Thoracic aorta (tissue), 2 donors: Measurements from ENCODE around the gene FLT4. TPM values are rescaled to one million over a fixed set of nuclear protein-coding genes. Genes with fewer than 3 reads are reported as not detected.

Experiments
- ATAC-seq: fragments of 150-250 bp; one replicate; pipeline ENCODE4 v1.8.0; 2017; ENCODE audit warnings: low read depth; ENCODE audit not compliant: insufficient number of reproducible peaks, low FRiP score
- DNase-seq: peaks from one replicate; pipeline ENCODE4 v3.0.0-alpha.2; 2020; ENCODE audit warnings: low spot score
- H3K27ac ChIP-seq, 2 donors: fragments of 200-600 bp; sonication (generic); 1 replicate in 1 of 2; 2 replicates in 1 of 2; pipeline ENCODE4 v1.5.1; 2016; ENCODE audit warnings: mild to moderate bottlenecking in 2 of 2, moderate library complexity in 2 of 2
- H3K27me3 ChIP-seq: fragments of 200-600 bp; sonication (generic); replicated peaks from 2 replicates; pipeline ENCODE4 v1.6.0; 2016; ENCODE audit warnings: mild to moderate bottlenecking; ENCODE audit not compliant: insufficient read depth
- H3K36me3 ChIP-seq: fragments of 200-600 bp; sonication (generic); one replicate; pipeline ENCODE4 v1.5.1; 2016
- H3K4me1 ChIP-seq, 2 donors: fragments of 200-600 bp; sonication (generic); 1 replicate in 1 of 2; 2 replicates in 1 of 2; pipeline versions ENCODE4 v1.5.1 to v1.6.0; 2016; ENCODE audit warnings: low read depth in 2 of 2, mild to moderate bottlenecking in 1 of 2; ENCODE audit not compliant: control insufficient read depth in 1 of 2
- H3K4me3 ChIP-seq: fragments of 200-600 bp; sonication (generic); 2 replicates; pipeline ENCODE4 v1.5.1; 2016; ENCODE audit warnings: mild to moderate bottlenecking
- H3K9me3 ChIP-seq: fragments of 200-600 bp; sonication (generic); 2 replicates; pipeline ENCODE4 v1.5.1; 2016
- total RNA-seq, 2 donors: library from RNA; depleted of rRNA; stranded (reverse); fragments of >200 nt; gene quantifications; one replicate each; pipeline versions ENCODE4 v1.1.0 to v1.2.3, GENCODE V29; 2016
- TF ChIP-seq, protein P1 (sequence below): fragments of 200-600 bp; sonication (generic); IDR thresholded peaks from one replicate; pipeline ENCODE4 v1.5.1; 2019; ENCODE audit warnings: antibody characterized with exemption

FLT4 gene
- total RNA-seq, 2 donors from 2014 or later: 4.8 to 10.8 TPM

DNA sequence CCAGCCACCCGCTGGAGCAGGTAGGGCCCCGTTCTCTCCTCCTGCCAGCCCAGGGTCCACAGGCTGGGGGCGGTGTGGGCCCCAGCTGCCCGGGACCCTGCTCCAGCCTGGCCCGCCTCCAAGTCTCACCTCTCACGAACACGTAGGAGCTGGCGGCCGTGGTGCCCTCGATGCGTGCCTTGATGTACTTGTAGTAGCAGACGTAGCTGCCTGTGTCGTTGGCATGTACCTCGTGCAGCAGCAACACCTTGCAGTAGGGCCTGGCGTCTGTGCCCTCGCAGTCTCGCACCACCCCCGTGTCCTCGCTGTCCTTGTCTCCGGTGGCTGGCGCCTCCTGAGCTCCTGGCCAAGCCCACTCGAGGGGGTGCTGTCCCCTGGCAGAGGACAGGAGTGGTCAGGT lies 19.0 kb downstream of the FLT4 start:
- H3K4me1 ChIP-seq: no peaks in the 10 kb centered on the region
- no peak for DNase-seq

DNA sequence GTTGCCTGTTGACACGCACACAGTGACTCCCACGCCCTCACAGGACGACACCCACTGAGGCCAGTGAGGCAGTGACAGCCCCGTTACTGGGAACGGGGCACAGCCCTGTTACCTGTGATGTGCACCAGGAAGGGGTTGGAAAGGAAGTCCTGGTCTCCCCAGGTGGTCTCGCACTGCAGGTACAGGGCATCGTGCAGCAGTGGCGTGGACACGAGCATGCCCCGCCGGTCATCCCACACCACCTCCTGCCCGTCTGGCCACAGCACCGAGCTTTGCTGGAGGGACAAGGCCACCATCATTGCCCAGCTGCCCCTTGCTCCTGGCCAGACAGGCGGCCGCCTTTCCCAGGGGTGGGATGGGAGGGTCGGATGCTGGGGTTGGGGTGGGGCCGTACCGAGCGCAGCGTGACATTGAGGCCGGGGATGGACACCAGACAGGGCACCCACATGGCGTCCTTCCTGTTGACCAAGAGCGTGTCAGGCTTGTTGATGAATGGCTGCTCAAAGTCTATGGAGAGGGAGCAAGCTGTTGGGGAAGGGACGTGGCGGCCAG lies 19.5 kb downstream of the FLT4 start:
- DNase-seq: no peak

More for the DNA sequence above, 19.0 kb downstream of the FLT4 start:
- Histone ChIP-seq H3K9me3 (no peaks in the 10 kb centered on the region), H3K4me3 (no peak overlapping the region), H3K36me3 (no peaks in the 10 kb centered on the region), H3K27me3 (no peaks in the 10 kb centered on the region), H3K27ac (no peak overlapping the region)
- no peak for ATAC-seq
- TF ChIP-seq, protein P1, sequence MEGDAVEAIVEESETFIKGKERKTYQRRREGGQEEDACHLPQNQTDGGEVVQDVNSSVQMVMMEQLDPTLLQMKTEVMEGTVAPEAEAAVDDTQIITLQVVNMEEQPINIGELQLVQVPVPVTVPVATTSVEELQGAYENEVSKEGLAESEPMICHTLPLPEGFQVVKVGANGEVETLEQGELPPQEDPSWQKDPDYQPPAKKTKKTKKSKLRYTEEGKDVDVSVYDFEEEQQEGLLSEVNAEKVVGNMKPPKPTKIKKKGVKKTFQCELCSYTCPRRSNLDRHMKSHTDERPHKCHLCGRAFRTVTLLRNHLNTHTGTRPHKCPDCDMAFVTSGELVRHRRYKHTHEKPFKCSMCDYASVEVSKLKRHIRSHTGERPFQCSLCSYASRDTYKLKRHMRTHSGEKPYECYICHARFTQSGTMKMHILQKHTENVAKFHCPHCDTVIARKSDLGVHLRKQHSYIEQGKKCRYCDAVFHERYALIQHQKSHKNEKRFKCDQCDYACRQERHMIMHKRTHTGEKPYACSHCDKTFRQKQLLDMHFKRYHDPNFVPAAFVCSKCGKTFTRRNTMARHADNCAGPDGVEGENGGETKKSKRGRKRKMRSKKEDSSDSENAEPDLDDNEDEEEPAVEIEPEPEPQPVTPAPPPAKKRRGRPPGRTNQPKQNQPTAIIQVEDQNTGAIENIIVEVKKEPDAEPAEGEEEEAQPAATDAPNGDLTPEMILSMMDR: no peak

DNA sequence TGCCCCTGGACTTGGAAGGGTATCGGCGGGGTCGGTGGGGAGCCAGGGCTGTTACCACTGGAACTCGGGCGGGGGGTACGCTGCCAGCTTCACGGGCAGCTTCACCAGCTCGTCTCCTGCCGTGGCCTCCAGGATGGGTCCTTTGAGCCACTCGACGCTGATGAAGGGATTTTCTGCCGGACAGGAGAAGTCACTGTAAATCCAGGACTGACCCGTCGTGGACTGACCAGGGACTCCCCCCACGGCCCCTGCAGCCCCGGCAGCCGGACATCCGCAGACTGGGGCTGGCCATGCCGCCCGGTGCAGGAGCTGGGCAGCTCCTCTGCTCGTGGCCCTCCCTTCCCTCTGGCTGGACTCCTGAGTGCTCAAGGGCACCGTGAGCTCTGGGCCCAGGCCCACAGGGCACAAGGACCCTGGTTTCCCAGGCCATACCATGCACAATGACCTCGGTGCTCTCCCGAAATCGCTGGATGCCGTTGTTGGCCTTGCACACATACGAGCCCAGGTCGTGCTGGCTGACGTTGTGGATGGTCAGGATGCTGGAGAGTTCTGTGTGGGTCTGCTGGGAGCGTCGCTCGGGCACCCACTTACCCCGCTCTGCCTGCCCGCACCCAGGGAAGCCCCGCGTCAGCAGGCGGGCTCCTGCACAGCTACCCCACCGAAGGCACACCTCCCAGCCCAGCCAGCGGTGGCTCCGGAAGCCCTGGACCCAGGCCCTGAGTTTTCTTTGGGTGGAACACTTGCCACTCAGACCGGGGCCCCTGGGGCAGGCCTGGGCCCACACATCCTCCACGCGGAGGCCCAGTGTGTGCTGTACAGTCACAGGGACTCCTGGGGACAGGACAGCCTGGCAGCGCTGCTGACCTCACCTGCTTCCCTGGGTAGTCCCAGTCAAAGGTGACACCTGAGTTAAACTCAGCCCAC lies 20.3 kb downstream of the FLT4 start:
- DNase-seq: no peak
- Histone ChIP-seq H3K9me3 (no peaks in the 10 kb centered on the region), H3K27ac (no peak overlapping the region), H3K4me1 (no peaks in the 10 kb centered on the region), H3K27me3 (no peaks in the 10 kb centered on the region), H3K4me3 (no peak overlapping the region), H3K36me3 (no peaks in the 10 kb centered on the region)
- TF ChIP-seq, protein P1: no peak
- no peak for ATAC-seq

More for the DNA sequence above, 19.5 kb downstream of the FLT4 start:
- H3K27me3 ChIP-seq: no peaks in the 10 kb centered on the region
- H3K27ac ChIP-seq: no peak overlapping the region
- no peak for ATAC-seq
- no peak overlapping the region for H3K4me3 ChIP-seq
- H3K4me1 ChIP-seq: no peaks in the 10 kb centered on the region
- TF ChIP-seq, protein P1: no peak
- no peaks in the 10 kb centered on the region for H3K36me3 ChIP-seq
- H3K9me3 ChIP-seq: no peaks in the 10 kb centered on the region

DNA sequence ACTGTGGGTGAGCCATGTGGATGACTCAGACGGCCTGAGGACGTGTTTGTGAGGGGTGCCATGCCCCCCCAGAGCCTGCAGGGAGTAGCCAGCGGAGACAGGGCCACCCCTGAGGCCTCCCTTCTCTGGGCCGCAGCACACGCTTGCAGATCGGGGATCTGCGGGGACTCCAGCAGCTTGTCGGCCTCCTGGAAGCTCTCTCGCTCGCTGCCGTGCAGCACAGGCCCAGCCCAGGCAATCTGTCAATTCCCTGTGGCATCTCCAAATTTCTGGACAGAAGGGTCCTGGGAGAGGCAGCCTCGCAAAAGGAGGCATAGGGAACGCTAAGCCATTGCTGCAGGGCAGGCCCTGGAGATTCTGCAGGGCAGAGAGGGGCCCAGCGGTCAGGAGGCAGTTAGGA lies 21.2 kb downstream of the FLT4 start:
- H3K36me3 ChIP-seq: no peaks in the 10 kb centered on the region
- DNase-seq (no peak), ATAC-seq (no peak)
- H3K4me3 ChIP-seq: no peak overlapping the region
- no peaks in the 10 kb centered on the region for H3K27me3 ChIP-seq
- H3K27ac ChIP-seq: no peak overlapping the region
- TF ChIP-seq, protein P1: no peak
- H3K9me3 ChIP-seq: no peaks in the 10 kb centered on the region
- no peaks in the 10 kb centered on the region for H3K4me1 ChIP-seq

DNA sequence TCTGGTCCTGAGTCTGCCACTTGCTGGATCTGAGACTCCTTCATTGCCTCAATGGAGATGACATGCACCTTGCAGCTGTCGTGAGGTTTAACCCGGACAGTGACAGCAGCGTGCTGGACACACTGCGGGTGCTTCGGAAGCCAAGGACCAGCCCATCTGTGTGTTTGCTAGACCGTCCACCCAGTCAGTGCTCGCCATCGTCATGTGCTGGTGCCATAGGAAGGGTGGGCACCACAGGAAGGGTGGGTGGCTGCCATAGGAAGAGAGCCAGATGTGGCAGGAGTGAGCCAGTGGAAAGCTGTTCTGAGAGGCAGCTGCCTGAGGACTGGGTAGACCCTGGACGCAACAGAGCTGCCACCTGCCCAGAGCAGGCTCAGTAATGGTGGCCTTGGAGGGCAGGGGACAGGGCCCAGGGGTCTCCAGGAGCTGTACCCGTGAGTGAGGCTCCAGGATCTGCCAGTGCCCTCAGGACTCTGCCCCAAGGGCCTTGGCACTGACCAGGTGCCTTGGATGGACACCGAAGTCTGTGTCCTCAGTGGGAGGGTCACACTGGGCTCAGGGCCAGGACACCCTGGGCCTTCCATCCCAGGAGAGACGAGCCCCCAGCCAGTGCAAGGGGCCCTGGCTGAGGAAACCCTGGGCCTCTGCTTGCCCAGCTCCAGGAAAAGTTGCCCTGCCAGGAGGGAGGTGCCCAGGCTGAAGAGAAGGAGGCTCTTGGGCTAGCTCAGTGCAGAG lies 21.8 kb downstream of the FLT4 start:
- Histone ChIP-seq H3K27me3 (no peaks in the 10 kb centered on the region), H3K9me3 (no peaks in the 10 kb centered on the region), H3K4me1 (no peaks in the 10 kb centered on the region), H3K4me3 (no peak overlapping the region), H3K36me3 (no peaks in the 10 kb centered on the region), H3K27ac (no peak overlapping the region)
- ATAC-seq (no peak), DNase-seq (no peak)
- TF ChIP-seq, protein P1: no peak
